CD4-positive, alpha-beta T cell treated with Interferon alpha-2 for 1 hour (primary cell): ENCODE data around the gene FMNL2.

Source experiments
- DNase-seq, 2 donors: peaks; one replicate each; pipeline ENCODE4 v3.0.0-alpha.2; 2020 to 2022

FMNL2 gene

DNA sequence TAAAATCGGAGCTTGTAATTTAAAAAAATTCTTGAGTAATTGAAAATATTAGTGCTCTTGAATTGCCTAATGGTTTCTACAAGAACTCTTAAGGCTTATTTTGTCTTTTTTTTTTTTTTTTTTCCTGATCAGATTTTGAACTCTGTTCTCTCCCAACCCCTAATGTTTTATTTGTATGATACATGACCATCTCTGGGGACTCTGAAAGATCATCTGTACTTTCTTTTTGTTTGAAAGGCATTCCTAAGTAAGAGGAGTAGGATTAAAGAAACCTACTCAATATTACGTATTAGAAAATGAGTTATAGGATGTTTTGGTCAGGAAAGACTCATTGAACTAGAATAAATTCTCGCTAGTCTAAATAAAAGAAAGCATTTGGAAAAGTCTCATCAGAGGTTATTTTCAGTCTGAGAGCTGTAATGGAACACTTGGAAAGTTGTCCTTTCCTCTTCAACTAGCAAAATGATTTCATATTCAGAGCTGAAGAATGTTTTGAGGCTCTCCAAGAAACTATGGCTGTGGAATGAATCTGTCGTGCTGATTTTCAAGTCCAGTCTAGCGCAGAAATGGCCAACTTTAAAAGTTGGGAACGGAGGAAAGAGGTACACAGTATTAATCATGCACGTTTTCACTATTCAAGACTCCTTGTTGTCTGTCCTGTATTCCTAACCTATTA lies 199.6 kb downstream of the FMNL2 start:
- DNase-seq: no peak

DNA sequence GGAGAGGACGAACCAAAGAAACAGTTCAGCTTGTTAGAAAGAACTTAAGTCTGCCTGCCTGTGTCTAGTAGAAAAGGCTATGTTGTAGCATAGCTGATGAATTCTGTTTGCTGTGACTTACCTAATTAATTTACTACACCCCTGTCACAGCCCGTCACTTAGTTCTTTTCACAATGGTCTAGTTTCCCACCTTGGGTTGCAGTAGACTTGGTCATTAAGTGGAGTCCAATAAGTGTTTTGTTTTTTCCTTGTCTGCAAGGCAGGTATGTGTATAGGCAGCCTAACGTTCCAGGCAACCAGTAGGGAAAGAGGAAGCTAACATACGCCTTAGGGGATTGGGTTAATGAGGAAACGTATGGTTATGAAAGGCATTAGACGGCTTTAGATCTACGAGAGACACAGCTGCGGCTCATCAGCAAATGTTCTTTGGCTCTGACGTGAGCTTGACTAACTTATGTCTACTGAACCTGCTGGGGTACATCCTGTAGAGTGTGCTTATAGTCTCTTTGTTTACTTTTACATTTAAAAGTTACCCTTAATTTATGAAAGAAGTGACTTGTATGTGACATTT lies 202.2 kb downstream of the FMNL2 start:
- DNase-seq: no peak

DNA sequence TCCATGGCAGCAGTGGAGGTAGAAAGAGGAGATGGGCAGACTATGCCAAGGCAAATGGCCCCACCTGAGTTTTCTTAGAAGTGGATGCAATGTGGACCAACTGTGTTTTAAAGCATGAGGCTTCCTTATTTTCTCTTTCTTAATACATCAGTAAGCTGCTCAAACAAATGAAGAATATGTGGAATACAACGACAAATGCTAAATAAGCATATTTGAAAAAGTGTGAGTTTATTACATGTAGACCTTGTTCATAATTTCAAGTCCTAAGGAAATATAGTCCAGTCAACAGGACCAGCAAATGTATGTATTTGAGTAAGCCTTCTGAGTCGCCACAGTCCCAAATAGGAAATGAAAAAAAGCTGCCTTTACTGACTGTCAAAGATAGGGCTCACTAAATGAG lies 204.4 kb downstream of the FMNL2 start:
- no peak for DNase-seq

DNA sequence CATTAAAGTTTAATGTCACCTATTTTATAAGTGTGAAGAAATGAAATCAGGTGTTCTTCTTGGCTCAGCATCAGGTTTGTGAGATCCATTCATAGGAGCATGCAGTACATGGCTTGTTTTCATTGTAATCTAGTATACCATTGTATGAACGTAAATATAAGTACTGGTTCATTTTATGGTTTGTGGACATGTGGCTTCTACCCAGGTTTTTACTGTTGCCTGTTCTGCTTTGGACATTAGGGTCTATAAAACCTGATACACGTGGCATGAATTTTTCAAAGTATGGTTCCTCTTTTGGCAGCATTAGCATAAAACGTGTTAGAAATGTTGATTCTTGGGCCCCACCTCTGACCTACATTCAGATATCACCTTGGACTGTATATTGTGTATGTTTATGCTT lies 206.7 kb downstream of the FMNL2 start:
- no peak for DNase-seq

DNA sequence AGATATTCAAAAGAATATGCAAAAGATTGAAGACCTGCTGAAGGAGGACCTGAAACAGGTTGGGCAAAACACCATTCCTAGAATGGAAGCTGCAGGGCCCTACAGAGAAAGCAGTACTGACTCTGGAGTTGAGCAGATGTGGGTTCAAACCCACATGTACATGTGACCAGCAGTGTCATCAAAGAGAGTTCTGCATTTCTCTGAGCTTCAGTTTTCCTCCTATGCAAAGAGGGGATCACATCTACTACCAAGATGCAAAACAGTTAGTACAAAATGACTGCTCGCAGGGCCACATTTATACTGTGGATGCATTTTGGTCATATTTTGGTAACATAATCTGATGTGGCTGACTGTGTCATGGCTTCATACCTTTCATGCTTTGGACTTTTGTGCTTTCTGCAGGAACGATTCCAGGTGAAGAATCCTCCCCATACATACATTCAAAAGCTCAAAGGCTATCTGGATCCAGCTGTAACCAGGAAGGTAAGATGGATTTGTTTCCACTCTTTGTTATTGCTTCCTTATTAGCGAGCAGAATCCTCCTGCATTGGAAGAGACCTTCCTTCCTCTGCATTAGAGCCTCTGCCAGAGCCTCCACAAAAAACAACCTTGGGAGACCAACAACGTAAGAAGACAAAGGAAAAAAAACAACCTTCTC lies 207.5 kb downstream of the FMNL2 start:
- DNase-seq: no peak

DNA sequence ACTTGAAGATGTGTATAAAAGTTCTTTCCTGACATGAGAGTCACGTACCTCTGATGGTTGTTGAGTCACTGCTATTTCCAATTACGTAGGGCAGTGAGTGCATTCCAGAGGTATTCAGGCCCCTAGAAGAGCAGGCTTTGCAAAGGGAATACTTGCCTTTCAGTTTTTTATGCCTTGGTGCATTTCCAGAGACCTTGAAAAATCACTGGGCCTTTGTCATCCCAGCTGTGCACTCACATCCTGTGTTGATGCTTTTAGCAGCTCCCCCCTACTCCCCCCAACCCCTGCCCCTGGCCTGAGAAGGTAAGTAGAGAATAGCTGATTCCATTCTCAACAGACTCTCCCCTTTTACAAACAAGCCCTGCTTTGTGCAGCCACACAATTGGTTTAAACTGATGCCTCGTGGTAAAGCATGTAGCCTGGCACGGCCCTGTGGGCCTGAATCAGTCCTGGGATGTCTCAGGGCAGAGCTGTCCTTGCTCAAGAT lies 208.1 kb downstream of the FMNL2 start:
- no peak for DNase-seq

DNA sequence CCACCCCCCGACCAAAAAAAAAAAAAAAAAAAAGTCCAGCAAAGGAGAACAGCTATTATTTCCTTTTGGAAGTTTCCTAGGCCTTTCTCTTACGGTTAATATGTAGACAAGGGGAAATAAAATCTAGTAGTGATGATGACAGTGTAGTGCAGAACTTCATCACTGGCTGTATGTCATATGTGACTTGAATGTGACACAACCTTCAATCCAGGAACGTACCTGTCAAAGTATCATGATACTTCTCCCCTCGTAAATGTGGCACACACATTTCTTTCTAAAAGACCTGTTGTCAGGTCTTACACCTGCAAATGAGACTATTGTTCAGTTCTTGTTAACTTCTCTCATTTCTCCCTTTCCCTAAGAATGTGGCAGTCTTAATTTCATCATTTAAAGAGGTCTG lies 208.7 kb downstream of the FMNL2 start:
- no peak for DNase-seq

DNA sequence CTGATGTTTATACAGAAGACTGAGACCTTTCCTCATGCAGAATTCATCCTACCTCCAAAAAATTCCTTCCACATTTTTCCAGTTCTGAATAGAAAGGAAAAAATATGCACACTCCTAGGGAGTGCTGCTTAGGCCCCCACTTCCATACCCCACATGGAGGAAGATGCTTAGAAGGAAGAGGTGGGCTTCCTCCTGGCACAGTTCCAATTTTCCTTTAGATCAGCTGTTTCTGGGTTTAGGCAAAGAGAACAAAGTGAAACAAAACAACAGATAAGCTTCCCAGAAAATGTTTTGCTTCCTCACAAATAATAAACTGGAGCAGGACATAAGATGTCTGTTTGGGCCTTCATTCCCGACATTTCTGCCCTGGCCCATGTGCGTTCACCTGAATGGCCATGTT lies 209.7 kb downstream of the FMNL2 start:
- DNase-seq: no peak

DNA sequence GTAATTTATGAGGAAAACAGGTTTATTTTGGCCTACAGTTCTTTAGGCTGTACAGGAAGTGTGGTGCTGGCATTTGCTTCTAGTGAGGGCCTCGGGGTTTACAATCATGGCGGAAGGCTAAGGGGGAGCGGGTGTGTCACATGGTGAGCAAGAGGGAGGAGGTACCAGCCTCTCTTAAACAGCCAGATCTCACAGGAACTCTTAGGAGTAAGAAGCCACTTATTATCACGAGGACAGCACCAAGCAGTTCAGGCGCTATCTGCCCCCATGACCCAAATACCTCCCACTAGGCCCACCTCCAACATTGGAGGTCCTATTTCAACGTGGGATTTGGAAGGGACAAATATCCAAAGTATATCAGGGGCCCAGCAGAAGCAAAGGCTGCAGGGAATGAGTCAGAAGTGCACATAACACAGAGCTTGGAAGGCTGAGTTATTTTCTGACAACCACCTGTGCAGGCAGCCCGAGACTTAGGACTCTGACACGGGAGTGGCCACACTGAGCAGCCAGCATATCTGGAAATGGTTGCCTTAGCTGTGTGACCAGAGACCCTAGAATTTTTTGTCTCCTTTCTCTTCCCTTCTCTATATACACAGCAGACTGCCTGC lies 211.4 kb downstream of the FMNL2 start:
- DNase-seq: no peak

DNA sequence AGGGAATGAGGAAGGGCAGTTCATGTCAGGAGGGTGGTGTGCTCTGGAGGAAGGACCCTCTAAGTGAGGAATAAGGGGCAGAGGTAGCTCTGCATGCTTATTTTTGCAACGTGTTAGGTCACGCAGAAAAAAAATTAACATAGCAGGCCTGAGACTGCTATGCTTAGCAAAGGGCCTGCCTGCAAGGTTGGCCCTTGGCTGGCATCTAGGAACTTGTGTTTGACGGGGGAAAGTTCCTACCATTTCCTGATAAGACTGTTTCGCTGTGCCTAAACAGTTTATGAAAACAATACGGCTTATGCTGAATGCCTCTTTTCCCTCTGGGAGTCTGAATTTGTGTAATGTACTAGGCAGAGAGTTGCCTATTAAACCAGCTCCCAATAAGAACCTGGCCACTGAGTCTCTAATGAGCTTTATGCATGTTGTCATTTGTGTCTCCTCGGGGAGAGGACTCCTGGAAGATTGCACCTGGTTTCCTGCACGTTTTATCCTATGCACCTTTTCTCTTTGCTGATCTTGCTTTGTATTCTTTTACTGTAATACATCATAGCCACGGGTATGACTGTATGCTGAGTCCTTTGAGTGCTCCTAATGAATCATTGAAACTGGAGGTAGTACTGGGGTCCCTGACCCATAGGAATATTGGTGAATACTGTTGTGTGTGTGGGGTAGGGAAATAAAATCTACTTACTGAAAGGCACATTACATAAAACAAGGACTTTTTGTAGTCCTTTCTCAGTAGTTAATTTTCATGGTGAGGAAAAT lies 213.3 kb downstream of the FMNL2 start:
- no peak for DNase-seq

DNA sequence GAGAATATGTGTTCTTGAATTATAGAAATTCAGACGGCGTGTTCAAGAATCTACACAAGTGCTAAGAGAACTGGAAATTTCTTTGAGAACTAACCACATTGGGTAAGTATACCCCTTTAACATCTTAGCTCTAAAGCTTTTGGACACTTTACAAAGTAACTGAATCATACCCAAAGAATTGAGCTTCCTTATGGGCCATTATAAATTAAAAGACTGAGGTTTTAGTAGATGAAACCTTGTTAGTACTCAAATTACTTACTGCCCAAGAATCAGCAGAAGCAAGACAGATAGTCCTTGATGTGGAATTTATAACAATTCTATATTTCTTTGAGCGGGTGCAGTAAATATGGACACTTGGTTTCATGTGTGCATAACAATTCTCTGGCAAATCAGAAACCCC lies 214.0 kb downstream of the FMNL2 start:
- DNase-seq: no peak

DNA sequence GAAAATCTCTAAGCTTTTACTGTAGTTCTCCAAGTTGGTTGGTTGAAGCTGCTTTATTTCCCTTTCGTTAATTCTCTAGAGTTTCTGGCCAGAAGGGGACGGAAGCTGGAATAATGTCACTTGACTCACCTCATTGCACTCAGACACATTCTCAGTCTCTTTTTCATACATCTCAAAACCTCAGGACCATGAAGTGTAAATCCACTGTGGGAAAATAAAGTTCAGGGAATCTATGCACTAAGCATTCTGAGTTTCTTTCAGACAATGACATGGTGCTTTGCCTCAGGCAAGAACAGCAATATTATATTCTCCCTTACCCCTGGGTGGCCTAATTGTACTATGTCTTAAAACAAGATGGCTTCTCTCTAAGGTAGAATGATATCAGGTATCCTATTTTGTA lies 214.4 kb downstream of the FMNL2 start:
- no peak for DNase-seq

DNA sequence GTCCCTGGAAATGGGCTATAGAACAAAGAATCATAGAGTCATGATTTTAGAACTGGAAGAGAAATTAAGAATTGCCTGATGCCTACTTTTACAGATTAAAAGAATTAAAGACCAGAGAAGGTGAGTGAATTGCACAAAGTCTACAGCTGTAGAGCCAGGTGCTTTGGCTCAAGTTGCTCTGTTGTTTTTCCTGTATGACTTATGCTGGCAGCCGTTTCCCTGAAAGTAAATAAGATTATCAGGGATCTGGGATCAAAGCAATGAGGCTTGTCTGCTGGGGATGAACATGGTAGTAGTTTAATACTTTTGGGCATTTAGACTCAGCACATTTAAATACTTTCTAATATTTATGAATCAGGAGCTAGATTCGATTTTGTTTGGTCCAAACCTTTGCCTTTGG lies 215.4 kb downstream of the FMNL2 start:
- no peak for DNase-seq

DNA sequence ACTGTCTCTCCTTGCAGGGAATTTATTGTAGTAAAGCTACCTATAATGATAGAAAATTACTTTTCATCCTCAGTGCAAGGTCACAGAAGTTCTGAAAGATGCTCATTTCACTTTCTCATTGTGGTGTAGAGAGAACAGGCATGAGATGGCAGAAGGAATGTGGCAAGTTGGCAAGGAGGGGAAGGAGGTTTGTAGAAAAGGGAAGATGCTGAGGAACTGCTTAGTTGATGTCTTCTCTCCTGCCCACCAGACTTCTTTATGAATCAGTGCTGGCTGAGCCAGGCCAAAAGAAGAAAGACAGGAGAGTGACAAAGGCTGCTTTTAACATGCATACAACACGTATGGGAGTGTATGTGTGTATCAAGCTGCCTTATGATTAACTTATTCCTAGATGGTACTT lies 217.9 kb downstream of the FMNL2 start:
- DNase-seq: no peak

DNA sequence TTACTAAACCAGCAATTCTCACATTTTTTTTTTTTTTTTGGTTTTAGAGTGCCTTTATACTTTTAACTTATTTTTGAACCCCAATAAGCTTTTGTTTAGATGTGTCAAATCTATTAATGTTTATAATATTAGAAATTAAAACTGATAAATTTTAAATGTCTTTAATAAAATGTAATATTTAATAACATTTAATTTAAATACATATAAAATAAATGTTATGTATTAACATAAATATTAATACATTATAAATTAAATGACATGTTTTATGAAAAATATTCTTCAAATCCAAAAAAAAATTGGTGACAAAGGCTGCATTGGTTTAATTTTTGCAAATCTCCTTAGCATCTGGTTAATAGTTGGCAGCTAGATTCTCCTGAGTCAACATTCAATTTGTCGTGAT lies 218.5 kb downstream of the FMNL2 start:
- DNase-seq: no peak

DNA sequence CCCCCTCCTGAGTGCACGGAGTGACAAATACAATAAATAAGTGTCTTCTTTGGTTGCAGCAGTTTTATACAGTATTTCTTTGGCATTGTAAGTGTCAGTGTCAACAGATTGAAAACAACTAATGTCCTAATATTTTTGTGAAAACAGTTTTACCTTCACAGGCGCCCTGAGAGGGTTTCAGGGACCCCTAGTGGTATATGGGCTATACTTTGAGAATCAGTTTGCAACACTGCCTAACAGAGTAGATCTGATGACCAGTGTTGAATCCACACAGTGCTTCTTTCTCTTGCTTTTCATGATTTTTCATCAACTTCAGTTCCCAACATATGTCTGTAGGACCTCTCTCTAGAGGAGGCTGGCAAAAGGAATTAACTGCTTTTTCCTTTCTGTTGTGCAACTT lies 220.1 kb downstream of the FMNL2 start:
- no peak for DNase-seq

DNA sequence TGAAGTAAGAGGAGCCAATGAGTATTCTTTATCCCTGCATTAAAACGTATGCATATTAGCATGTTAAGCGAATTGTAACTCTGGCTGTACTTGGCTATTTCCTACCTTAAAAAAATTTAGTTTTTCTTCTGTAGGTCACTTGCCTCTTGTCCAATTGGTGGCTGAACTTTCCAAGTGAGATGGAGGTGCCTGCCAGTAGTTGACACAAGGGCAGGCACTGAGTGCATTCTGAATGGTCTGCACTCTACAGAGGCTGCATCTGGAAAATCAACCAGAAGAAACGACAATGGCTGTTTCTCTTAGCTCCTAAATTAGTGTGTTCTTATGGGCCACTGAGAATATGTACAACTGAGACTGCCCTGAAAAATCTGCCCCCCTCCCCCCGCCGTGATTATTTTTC lies 221.5 kb downstream of the FMNL2 start:
- DNase-seq: no peak

DNA sequence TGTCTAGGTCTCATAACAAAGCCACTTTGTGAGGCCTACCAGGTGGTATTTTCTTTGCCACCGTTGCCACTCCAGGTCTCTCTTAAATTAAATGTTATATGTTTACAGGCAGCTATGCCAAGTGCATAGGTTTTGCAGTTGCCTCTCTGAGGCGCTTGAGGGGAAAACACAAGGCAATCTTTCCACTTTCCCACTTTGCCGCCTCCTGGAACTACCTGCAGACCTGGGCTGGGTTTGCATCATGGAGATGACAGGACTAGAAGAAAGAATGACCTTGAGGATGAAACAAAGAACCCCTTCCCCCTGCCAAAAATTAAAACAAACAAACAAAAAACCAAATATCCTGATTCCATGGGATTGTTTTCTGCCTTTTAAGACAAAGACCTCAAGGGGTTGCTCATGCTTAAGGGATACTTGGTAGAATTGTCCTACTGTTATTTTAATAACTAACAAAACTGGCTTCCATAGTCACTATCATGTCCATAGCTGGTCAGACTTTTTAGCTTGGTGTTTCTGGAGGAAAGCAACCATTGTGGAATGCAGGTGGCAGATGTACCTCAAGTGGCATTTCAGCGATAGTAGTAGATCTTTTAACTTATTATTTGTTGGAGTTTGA lies 222.4 kb downstream of the FMNL2 start:
- no peak for DNase-seq

DNA sequence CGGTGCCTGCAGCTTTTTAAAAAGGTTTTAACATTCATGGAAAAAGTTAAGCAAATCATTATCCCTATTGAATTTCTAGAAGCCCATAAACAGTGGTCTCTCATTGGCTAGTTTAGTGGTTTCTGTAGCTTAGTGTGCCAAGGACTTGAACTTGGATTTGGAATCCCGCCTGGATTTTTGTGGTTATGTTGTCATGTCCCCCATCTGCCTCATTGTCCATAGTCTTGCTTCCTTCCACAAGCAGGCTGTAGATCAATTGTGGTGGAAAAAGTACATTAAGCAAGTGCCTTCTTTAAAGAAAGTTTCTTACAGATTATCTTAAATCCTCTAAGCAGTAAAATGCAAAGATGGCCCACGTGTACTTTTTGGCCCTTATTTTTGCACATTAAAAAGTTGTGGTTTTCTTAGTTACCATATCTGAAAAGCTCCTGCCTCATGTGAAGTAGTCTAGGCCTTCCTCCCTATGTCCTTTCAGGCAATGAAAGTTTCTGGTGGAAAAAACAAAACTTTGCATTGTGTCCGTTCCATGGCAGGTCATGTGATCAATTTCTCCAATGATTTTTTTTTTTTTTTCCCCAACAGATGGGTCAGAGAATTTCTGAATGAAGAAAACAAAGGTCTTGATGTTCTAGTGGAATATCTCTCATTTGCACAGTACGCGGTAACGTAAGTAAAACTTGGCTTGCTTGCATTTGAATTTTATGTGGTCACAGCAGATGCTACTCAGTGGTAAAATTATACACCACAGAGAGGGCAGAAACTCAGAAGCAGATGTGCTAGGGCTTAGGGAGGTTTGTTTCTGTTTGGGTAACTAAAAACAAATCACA lies 223.4 kb downstream of the FMNL2 start:
- no peak for DNase-seq

DNA sequence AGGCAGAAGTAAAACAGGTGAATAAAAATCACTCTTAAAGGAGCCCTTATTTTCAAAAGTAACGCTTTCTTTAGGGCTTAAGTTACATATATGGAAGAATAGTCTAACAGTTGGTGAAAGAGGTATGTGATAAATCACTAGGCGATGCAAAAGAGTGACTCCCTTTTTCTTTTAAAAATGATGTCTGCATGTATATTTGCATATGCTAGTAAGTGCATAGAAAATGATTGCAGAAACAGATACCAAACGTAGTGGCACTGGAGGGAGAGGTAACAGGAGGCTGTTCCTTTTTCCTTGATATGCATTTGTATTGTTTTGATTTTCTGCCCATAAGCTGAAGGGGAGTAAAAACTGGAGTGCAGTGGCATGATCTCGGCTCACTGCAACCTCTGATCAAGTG lies 224.0 kb downstream of the FMNL2 start:
- DNase-seq: no peak

DNA sequence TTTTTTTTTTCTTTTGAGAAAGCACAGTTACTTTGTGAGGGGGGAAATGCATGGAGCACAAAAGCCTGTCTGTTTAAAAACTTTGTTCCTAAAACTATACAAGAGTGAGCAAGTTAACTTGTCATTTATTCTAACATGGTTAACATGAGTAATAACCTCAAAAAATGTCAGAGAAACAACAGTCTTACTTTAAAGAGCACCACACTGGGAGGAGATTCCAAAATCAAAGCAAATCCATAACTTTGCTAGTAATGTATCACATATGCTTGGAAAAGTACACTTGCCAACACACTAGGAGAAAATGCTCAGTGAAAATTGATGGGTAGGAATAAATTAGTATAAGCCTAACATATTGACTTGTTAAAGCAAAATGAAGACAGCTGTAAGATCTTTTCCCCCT lies 225.2 kb downstream of the FMNL2 start:
- DNase-seq: no peak
